CD4-positive, alpha-beta memory T cell (primary cell): ENCODE data around the gene RALGAPB. TPM values are rescaled to one million over a fixed set of nuclear protein-coding genes. Genes with fewer than 3 reads are reported as not detected.
A peak's percentile ranks its signal among the peaks of the same experiment; 100 is the strongest.
"Not testable (repeated sequence)": the region's sequence is repeated elsewhere in the genome, so short reads cannot be mapped to it uniquely, and the experiment has no call there.

Experiments used
- CTCF ChIA-PET: fragments of 350-600 bp; sonication (Branson Sonifier 250); formaldehyde crosslinking; loops from one replicate; lab custom pipeline; 2021; ENCODE audit warnings: inconsistent platforms; ENCODE audit not compliant: partially characterized antibody; lab: Charles Lee
- POLR2A ChIA-PET: fragments of 350-600 bp; sonication (Branson Sonifier 250); formaldehyde crosslinking; loops from one replicate; lab custom pipeline; 2021; ENCODE audit not compliant: partially characterized antibody; lab: Charles Lee
- DNase-seq, 5 donors: peaks; one replicate each; pipeline versions ENCODE4 v3.0.0 to v3.0.0-alpha.2; 2020 to 2022; ENCODE audit warnings: mixed read lengths in 1 of 5
- H3K27ac ChIP-seq: one replicate; pipeline ENCODE4 v1.7.0; 2013; ENCODE audit warnings: low read depth, low read length
- H3K27me3 ChIP-seq: 2 replicates; pipeline ENCODE4 v1.7.0; 2013; ENCODE audit warnings: mild to moderate bottlenecking, low read length, moderate library complexity; ENCODE audit not compliant: insufficient read depth
- H3K36me3 ChIP-seq: 2 replicates; pipeline ENCODE4 v1.7.0; 2013; ENCODE audit warnings: mild to moderate bottlenecking, low read length, moderate library complexity; ENCODE audit not compliant: insufficient read depth
- H3K4me1 ChIP-seq: 2 replicates; pipeline ENCODE4 v1.7.0; 2013; ENCODE audit warnings: mild to moderate bottlenecking, low read length, moderate library complexity; ENCODE audit not compliant: insufficient read depth
- H3K4me3 ChIP-seq, 2 donors: one replicate each; pipeline ENCODE4 v1.7.0; 2013; ENCODE audit warnings: low read length in 2 of 2, mild to moderate bottlenecking in 1 of 2
- H3K9me3 ChIP-seq, 2 donors: one replicate each; pipeline ENCODE4 v1.7.0; 2013; ENCODE audit warnings: low read length in 2 of 2, control low read depth in 1 of 2; ENCODE audit not compliant: control insufficient read depth in 1 of 2
- H3K27ac Mint-ChIP-seq, 7 donors: one replicate each; pipeline ENCODE4 v1.8.0; 2020 to 2021; ENCODE audit warnings: mixed read lengths in 7 of 7, mild to moderate bottlenecking in 6 of 7, inconsistent platforms in 3 of 7, moderate library complexity in 3 of 7
- H3K27me3 Mint-ChIP-seq, 2 donors: one replicate each; pipeline ENCODE4 v1.8.0; 2020 to 2021; ENCODE audit warnings: mixed read lengths in 2 of 2
- H3K36me3 Mint-ChIP-seq, 2 donors: one replicate each; pipeline ENCODE4 v1.8.0; 2020 to 2021; ENCODE audit warnings: mixed read lengths in 2 of 2, inconsistent platforms in 1 of 2, mild to moderate bottlenecking in 1 of 2
- H3K4me1 Mint-ChIP-seq, 4 donors: one replicate each; pipeline ENCODE4 v1.8.0; 2020 to 2021; ENCODE audit warnings: mixed read lengths in 4 of 4, mild to moderate bottlenecking in 1 of 4
- H3K4me3 Mint-ChIP-seq, 8 donors: one replicate each; pipeline ENCODE4 v1.8.0; 2020 to 2021; ENCODE audit warnings: mixed read lengths in 8 of 8, mild to moderate bottlenecking in 7 of 8, moderate library complexity in 6 of 8, inconsistent platforms in 3 of 8
- H3K9me3 Mint-ChIP-seq, 8 donors: one replicate each; pipeline ENCODE4 v1.8.0; 2020 to 2021; ENCODE audit warnings: mixed read lengths in 8 of 8, mild to moderate bottlenecking in 5 of 8, inconsistent platforms in 3 of 8, moderate library complexity in 1 of 8
- intact Hi-C: fragments of 100-400 bp; cut with micrococcal nuclease; formaldehyde crosslinking; loops from one replicate; pipeline ENCODE4 v1.15.1; 2023
- polyA plus RNA-seq, 2 donors: library from polyadenylated mRNA; unstranded; fragments of 300-500 nt; fragmentation: Illumina TruSeq; gene quantifications; one replicate each; pipeline ENCODE4 v1.2.3, GENCODE V29; 2021
- total RNA-seq, 2 experiments: library from RNA; stranded (reverse); gene quantifications; one replicate each; pipeline ENCODE4 v1.2.3, GENCODE V29; 2021

RALGAPB gene
- total and polyA plus RNA-seq, 4 experiments from 2014 or later = 9.0 to 57.4 (median 35.2) TPM

- H3K4me3 ChIP-seq, H3K4me1 Mint-ChIP-seq, H3K36me3 Mint-ChIP-seq, H3K27ac ChIP-seq, H3K36me3 ChIP-seq, POLR2A ChIA-PET, H3K4me1 ChIP-seq, intact Hi-C loops, H3K27me3 Mint-ChIP-seq, DNase-seq, H3K4me3 Mint-ChIP-seq, H3K9me3 Mint-ChIP-seq, H3K27me3 ChIP-seq, H3K9me3 ChIP-seq, H3K27ac Mint-ChIP-seq: not testable (repeated sequence)
- CTCF ChIA-PET = interaction anchor here (0.7 kb wide), 1 partner anchor 43 kb away, joined by 3 read pairs; no protein-coding TSS in a partner anchor
Observed at GRCh38 chr20:38460631-38461030, 12.0 kb upstream of the RALGAPB start.

- DNase-seq, H3K4me3 Mint-ChIP-seq, CTCF ChIA-PET, H3K27me3 ChIP-seq, H3K36me3 ChIP-seq, H3K9me3 Mint-ChIP-seq, H3K36me3 Mint-ChIP-seq, POLR2A ChIA-PET, H3K27ac Mint-ChIP-seq, intact Hi-C loops, H3K4me3 ChIP-seq, H3K4me1 Mint-ChIP-seq, H3K9me3 ChIP-seq, H3K4me1 ChIP-seq, H3K27ac ChIP-seq, H3K27me3 Mint-ChIP-seq: not testable (repeated sequence)
Observed at GRCh38 chr20:38461167-38461566, 11.5 kb upstream of the RALGAPB start.

GRCh38 chr20:38461569-38461968 lies 11.1 kb upstream of the RALGAPB start:
- H3K36me3 ChIP-seq, H3K4me3 ChIP-seq, H3K27ac Mint-ChIP-seq, H3K9me3 Mint-ChIP-seq, intact Hi-C loops, H3K9me3 ChIP-seq, H3K4me1 ChIP-seq, H3K36me3 Mint-ChIP-seq, DNase-seq, POLR2A ChIA-PET, CTCF ChIA-PET, H3K4me1 Mint-ChIP-seq, H3K27ac ChIP-seq, H3K27me3 Mint-ChIP-seq, H3K4me3 Mint-ChIP-seq, H3K27me3 ChIP-seq: not testable (repeated sequence)

GRCh38 chr20:38466171-38466570 lies 6.5 kb upstream of the RALGAPB start:
- H3K4me1 Mint-ChIP-seq = no peaks in the 10 kb centered on the region

GRCh38 chr20:38466983-38467382 lies 5.7 kb upstream of the RALGAPB start:
- no peaks in the 10 kb centered on the region for H3K9me3 Mint-ChIP-seq
- H3K9me3 ChIP-seq = no peaks in the 10 kb centered on the region
- DNase-seq = no peak
- no peaks in the 10 kb centered on the region for H3K36me3 Mint-ChIP-seq
- CTCF ChIA-PET = no interaction called here
- no peak overlapping the region for H3K27ac ChIP-seq
- peaks cover 4% of the 10 kb centered on the region for H3K4me1 ChIP-seq
- no peaks in the 10 kb centered on the region for H3K27me3 ChIP-seq
- no peak overlapping the region for H3K4me3 ChIP-seq
- no peaks in the 10 kb centered on the region for H3K36me3 ChIP-seq
- POLR2A ChIA-PET = interaction anchor here (1.1 kb wide), 1 partner anchor 20 kb away, joined by 3 read pairs; no protein-coding TSS in a partner anchor
- intact Hi-C loops = no loop called here
- no peak overlapping the region for H3K4me3 Mint-ChIP-seq
- no peak overlapping the region for H3K27ac Mint-ChIP-seq
- H3K27me3 Mint-ChIP-seq = no peaks in the 10 kb centered on the region
- peaks cover 3 to 4% (median 4%) of the 10 kb centered on the region in 4 donors for H3K4me1 Mint-ChIP-seq

More at GRCh38 chr20:38466171-38466570, 6.5 kb upstream of the RALGAPB start:
- no peak for DNase-seq
- Histone ChIP-seq H3K36me3 (no peaks in the 10 kb centered on the region), H3K4me1 (no peaks in the 10 kb centered on the region), H3K27ac (no peak overlapping the region), H3K9me3 (no peaks in the 10 kb centered on the region), H3K27me3 (no peaks in the 10 kb centered on the region), H3K4me3 (no peak overlapping the region)
- intact Hi-C loops = no loop called here
- ChIA-PET POLR2A (no interaction called here), CTCF (interaction anchor here (1.2 kb wide), 1 partner anchor 20 kb away, joined by 3 read pairs; no protein-coding TSS in a partner anchor)
- Mint-ChIP-seq H3K27ac (no peak overlapping the region), H3K27me3 (no peaks in the 10 kb centered on the region), H3K9me3 (no peaks in the 10 kb centered on the region), H3K36me3 (no peaks in the 10 kb centered on the region), H3K4me3 (no peak overlapping the region)

- no peak for DNase-seq
- ChIA-PET POLR2A (interaction anchor here (3.9 to 5.4 kb wide), 2 partner anchors 24 to 37 kb away, joined by 42 to 62 read pairs; partner anchors contain the start of gene SNHG17), CTCF (interaction anchor here (1.0 to 4.6 kb wide), 4 partner anchors 9 to 37 kb away, joined by 3 to 49 read pairs (median 20); partner anchors contain the start of gene SNHG17)
- H3K9me3 ChIP-seq = no peaks in the 10 kb centered on the region
- H3K36me3 Mint-ChIP-seq = peaks cover 8 to 10% of the 10 kb centered on the region in 2 donors
- intact Hi-C loops = no loop called here
- no peaks in the 10 kb centered on the region for H3K27me3 Mint-ChIP-seq
- H3K27me3 ChIP-seq = no peaks in the 10 kb centered on the region
- peak overlapping the region; percentile 88 for H3K27ac ChIP-seq
- H3K4me3 ChIP-seq = no peak overlapping the region
- peaks cover 39% of the 10 kb centered on the region for H3K4me1 ChIP-seq
- peak overlapping the region in 1 of 8 donors; percentile 90 for H3K4me3 Mint-ChIP-seq
- H3K4me1 Mint-ChIP-seq = peaks cover 26 to 44% (median 38%) of the 10 kb centered on the region in 4 donors
- H3K36me3 ChIP-seq = no peaks in the 10 kb centered on the region
- no peaks in the 10 kb centered on the region for H3K9me3 Mint-ChIP-seq
- peak overlapping the region in 6 of 7 donors; percentile 43 to 98 (median 90) for H3K27ac Mint-ChIP-seq
Observed at GRCh38 chr20:38471245-38471644, 1.4 kb upstream of the RALGAPB start.

- Mint-ChIP-seq H3K9me3 (no peaks in the 10 kb centered on the region), H3K27ac (peak overlapping the region; percentile 86 to 98 (median 94)), H3K27me3 (no peaks in the 10 kb centered on the region), H3K36me3 (peaks cover 8 to 10% of the 10 kb centered on the region in 2 donors), H3K4me3 (peak overlapping the region; percentile 87 to 92 (median 90)), H3K4me1 (peaks cover 31 to 52% (median 42%) of the 10 kb centered on the region in 4 donors)
- CTCF ChIA-PET = interaction anchor here (0.9 to 4.6 kb wide), 7 partner anchors 14 to 490 kb away, joined by 3 to 49 read pairs (median 5); partner anchors contain the start of genes DHX35 and SNHG17
- H3K27me3 ChIP-seq = no peaks in the 10 kb centered on the region
- intact Hi-C loops = loop anchor here (1.0 to 2.0 kb wide), 4 partner anchors 26 to 455 kb away; partner anchors contain the start of genes ACTR5, FAM83D and SNHG17
- peak overlapping the region; percentile 71 to 75 for H3K4me3 ChIP-seq
- H3K27ac ChIP-seq = peak overlapping the region; percentile 88
- peak in 1 of 5 donors; percentile 6 for DNase-seq
- H3K4me1 ChIP-seq = peaks cover 46% of the 10 kb centered on the region
- no peaks in the 10 kb centered on the region for H3K36me3 ChIP-seq
- no peaks in the 10 kb centered on the region for H3K9me3 ChIP-seq
- POLR2A ChIA-PET = interaction anchor here (1.3 to 5.4 kb wide), 12 partner anchors 9 to 490 kb away, joined by 3 to 62 read pairs (median 5); partner anchors contain the start of genes ADIG, DHX35, RPRD1B and SNHG17
Observed at GRCh38 chr20:38471987-38472512, 593 bp upstream of the RALGAPB start.
